Measurements from ENCODE around the gene SVOP.
"Not testable (repeated sequence)": the region's sequence is repeated elsewhere in the genome, so short reads cannot be mapped to it uniquely, and the experiment has no call there.

Gene SVOP

GRCh38 chr12:108881953-108882352, 138.9 kb downstream of the SVOP start:
- DNase-seq: no peak

- no peak for DNase-seq
These were observed 141.1 kb downstream of the SVOP start, which contains the start of gene DAO for GRCh38 chr12:108879615-108880254. Gene DAO (plus strand): TSS chr12:108880092. CDS start chr12:108885007, 4,915 bp downstream.

GRCh38 chr12:108876550-108876949, 144.3 kb downstream of the SVOP start:
- no peak for DNase-seq

- no peak for DNase-seq
These were observed 145.0 kb downstream of the SVOP start for GRCh38 chr12:108875682-108876361.

- no peak for DNase-seq
These were observed 145.6 kb downstream of the SVOP start for GRCh38 chr12:108875280-108875679.

- no peak for DNase-seq
These were observed 152.1 kb downstream of the SVOP start for GRCh38 chr12:108868781-108869180.

GRCh38 chr12:108866083-108866482, 154.8 kb downstream of the SVOP start:
- not testable (repeated sequence) for DNase-seq

GRCh38 chr12:108865169-108865568, 155.7 kb downstream of the SVOP start:
- DNase-seq: no peak

- no peak for DNase-seq
These were observed 158.3 kb downstream of the SVOP start for GRCh38 chr12:108862588-108862959.

- DNase-seq: no peak
These were observed 158.8 kb downstream of the SVOP start for GRCh38 chr12:108861878-108862587.

GRCh38 chr12:108860443-108860842, 160.4 kb downstream of the SVOP start:
- DNase-seq: no peak

GRCh38 chr12:108859923-108860291, 161.0 kb downstream of the SVOP start:
- DNase-seq: no peak

- not testable (repeated sequence) for DNase-seq
These were observed 161.5 kb downstream of the SVOP start for GRCh38 chr12:108859141-108859922.

- DNase-seq: no peak
These were observed 162.4 kb downstream of the SVOP start for GRCh38 chr12:108858311-108859074.
